HepG2 (cell line): ENCODE data around the gene TSPYL4. TPM values are rescaled to one million over a fixed set of nuclear protein-coding genes. Genes with fewer than 3 reads are reported as not detected.

Experiments
- ARID2 ChIP-seq: sonication (generic); formaldehyde crosslinking; IDR thresholded peaks from 2 replicates; pipeline ENCODE4 v1.8.1; 2022; ENCODE audit warnings: mild to moderate bottlenecking, missing genetic modification reagents, borderline replicate concordance
- GABPB1 ChIP-seq: IDR thresholded peaks from 2 replicates; pipeline ENCODE4 v1.6.1; 2016; ENCODE audit warnings: mild to moderate bottlenecking, missing genetic modification reagents, moderate library complexity, missing compliant biosample characterization
- HNRNPUL1 ChIP-seq: fragments of 200-400 bp; formaldehyde crosslinking; IDR thresholded peaks from 2 replicates; pipeline ENCODE4 v1.6.1; 2017; ENCODE audit warnings: low read depth, mild to moderate bottlenecking, low read length, moderate library complexity
- RAD21 ChIP-seq: fragments of 450-650 bp; formaldehyde crosslinking; IDR thresholded peaks from 2 replicates; pipeline ENCODE4 v1.5.0; 2020; ENCODE audit warnings: mild to moderate bottlenecking
- SRY ChIP-seq: sonication (generic); formaldehyde crosslinking; IDR thresholded peaks from 2 replicates; pipeline ENCODE4 v1.8.0; 2022; ENCODE audit warnings: mild to moderate bottlenecking, missing genetic modification reagents
- U2AF1 ChIP-seq: fragments of 200-400 bp; formaldehyde crosslinking; optimal IDR thresholded peaks from 2 replicates; pipeline ENCODE3; 2017; ENCODE audit warnings: mild to moderate bottlenecking, low read depth, low read length
- ZBTB21 ChIP-seq: sonication (generic); formaldehyde crosslinking; IDR thresholded peaks from 2 replicates; pipeline ENCODE4 v1.4.0; 2020; ENCODE audit warnings: missing genetic modification reagents
- ZFP90 ChIP-seq: sonication (generic); formaldehyde crosslinking; IDR thresholded peaks from 2 replicates; pipeline ENCODE4 v1.8.0; 2022; ENCODE audit warnings: missing genetic modification reagents, mild to moderate bottlenecking, inconsistent platforms, borderline replicate concordance
- ZNF230 ChIP-seq: sonication (generic); formaldehyde crosslinking; IDR thresholded peaks from 2 replicates; pipeline ENCODE4 v1.4.0; 2020; ENCODE audit warnings: mild to moderate bottlenecking, missing genetic modification reagents
- ZNF569 ChIP-seq: sonication (generic); formaldehyde crosslinking; IDR thresholded peaks from 2 replicates; pipeline ENCODE4 v1.5.0; 2020; ENCODE audit warnings: mild to moderate bottlenecking, missing genetic modification reagents, moderate library complexity, borderline replicate concordance
- ZNF782 ChIP-seq: sonication (generic); formaldehyde crosslinking; IDR thresholded peaks from 2 replicates; pipeline ENCODE4 v1.4.0; 2020; ENCODE audit warnings: missing genetic modification reagents, mild to moderate bottlenecking, borderline replicate concordance
- polyA plus RNA-seq, 8 experiments: library from polyadenylated mRNA; depleted of rRNA in 3 of 8; stranded (reverse) in 7 of 8; unstranded in 1 of 8; fragments of >200 nt; fragmentation: Illumina TruSeq in 4 of 8; extraction: Trizol in 4 of 8; gene quantifications; 2 replicates each; pipeline versions ENCODE4 v1.2.1 to v1.2.3, GENCODE V29; 2011 to 2016; ENCODE audit warnings: low read depth in 4 of 8, missing spikeins in 1 of 8, mixed read lengths in 1 of 8; ENCODE audit not compliant: insufficient read depth in 1 of 8
- total RNA-seq, 5 experiments: library from RNA; depleted of rRNA; stranded (reverse); fragments of >200 nt; fragmentation: Illumina TruSeq; extraction: Trizol; gene quantifications; 2 replicates each; pipeline ENCODE4 v1.2.3, GENCODE V29; 2016; ENCODE audit warnings: low read depth in 1 of 5
- TF ChIP-seq, protein P1 (sequence below): sonication (generic); formaldehyde crosslinking; IDR thresholded peaks from 2 replicates; pipeline ENCODE4 v1.4.0; 2020; ENCODE audit warnings: missing genetic modification reagents
- TF ChIP-seq, protein P2 (sequence below): sonication (generic); formaldehyde crosslinking; IDR thresholded peaks from 2 replicates; pipeline ENCODE4 v1.4.0; 2020; ENCODE audit warnings: mild to moderate bottlenecking, missing genetic modification reagents
- TF ChIP-seq, protein P3 (sequence below): sonication (generic); formaldehyde crosslinking; IDR thresholded peaks from 2 replicates; pipeline ENCODE4 v1.4.0; 2020; ENCODE audit warnings: missing genetic modification reagents
- TF ChIP-seq, protein P4 (sequence below), 2 experiments: sonication (generic) in 1 of 2; formaldehyde crosslinking in 1 of 2; IDR thresholded peaks; 2 replicates each; pipeline versions ENCODE4 v1.5.1 to v1.6.1; 2011 to 2020; ENCODE audit warnings: borderline replicate concordance in 1 of 2, low read depth in 1 of 2, low read length in 1 of 2, mild to moderate bottlenecking in 1 of 2, missing genetic modification reagents in 1 of 2, moderate library complexity in 1 of 2

The TSPYL4 gene
- total and polyA plus RNA-seq, 2 of the 13 experiments (the other 11 are each of a cell fraction or from before 2014, with no cell fraction given): 18.0 to 19.7 TPM

DNA sequence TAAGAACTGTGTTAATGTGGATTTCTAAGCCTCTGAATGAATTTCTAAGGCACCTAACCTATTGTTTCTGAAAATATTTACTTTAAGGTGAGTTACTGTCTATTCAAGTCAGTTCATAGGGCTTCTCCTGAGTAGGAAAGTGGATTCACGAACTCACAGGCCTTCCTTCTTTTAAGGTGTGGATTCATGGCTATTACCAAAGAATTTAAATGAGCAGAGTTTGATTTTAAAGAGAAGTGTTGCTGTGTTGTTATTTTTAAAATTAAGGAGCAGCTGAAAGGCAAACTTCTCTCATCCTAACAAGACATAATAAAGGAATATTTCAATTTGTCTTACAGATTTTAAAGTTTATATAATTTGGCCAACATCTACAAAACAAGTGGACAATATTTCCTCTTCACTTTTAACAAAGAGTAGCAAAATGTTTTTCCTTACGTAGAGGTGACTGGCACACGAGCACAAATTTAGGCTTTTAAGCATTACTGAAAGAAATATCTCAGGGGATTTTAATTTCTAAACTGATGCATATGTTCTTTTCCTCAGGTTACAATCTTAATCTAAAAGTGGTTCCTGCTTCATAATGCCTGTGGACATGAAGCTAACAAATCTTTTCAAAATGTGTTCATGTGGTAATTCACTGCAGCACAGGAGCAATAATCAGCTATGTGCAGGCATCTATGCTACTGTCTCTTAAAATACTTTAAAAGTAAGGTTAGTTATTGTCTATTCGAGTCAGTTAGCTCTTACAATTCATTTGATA, 602 bp upstream of the TSPYL4 start (continued):
- TF ChIP-seq GABPB1 (CRISPR knock-in tag) (no peak), ZNF569 (CRISPR knock-in tag) (0 out of 2 replicates have a peak, but pooled peaks have one; percentile 21), ARID2 (0 out of 2 replicates have a peak, but pooled peaks have one; percentile 17), ZBTB21 (CRISPR knock-in tag) (no peak), HNRNPUL1 (no peak), U2AF1 (no peak), SRY (no peak), RAD21 (no peak), ZNF782 (CRISPR knock-in tag) (no peak), ZNF230 (CRISPR knock-in tag) (no peak; the same call in 1 of the 2 replicates), ZFP90 (CRISPR knock-in tag) (0 out of 2 replicates have a peak, but pooled peaks have one; percentile 5)
- TF ChIP-seq, protein P1, sequence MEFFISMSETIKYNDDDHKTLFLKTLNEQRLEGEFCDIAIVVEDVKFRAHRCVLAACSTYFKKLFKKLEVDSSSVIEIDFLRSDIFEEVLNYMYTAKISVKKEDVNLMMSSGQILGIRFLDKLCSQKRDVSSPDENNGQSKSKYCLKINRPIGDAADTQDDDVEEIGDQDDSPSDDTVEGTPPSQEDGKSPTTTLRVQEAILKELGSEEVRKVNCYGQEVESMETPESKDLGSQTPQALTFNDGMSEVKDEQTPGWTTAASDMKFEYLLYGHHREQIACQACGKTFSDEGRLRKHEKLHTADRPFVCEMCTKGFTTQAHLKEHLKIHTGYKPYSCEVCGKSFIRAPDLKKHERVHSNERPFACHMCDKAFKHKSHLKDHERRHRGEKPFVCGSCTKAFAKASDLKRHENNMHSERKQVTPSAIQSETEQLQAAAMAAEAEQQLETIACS (CRISPR knock-in tag): no peak
- TF ChIP-seq, protein P2, sequence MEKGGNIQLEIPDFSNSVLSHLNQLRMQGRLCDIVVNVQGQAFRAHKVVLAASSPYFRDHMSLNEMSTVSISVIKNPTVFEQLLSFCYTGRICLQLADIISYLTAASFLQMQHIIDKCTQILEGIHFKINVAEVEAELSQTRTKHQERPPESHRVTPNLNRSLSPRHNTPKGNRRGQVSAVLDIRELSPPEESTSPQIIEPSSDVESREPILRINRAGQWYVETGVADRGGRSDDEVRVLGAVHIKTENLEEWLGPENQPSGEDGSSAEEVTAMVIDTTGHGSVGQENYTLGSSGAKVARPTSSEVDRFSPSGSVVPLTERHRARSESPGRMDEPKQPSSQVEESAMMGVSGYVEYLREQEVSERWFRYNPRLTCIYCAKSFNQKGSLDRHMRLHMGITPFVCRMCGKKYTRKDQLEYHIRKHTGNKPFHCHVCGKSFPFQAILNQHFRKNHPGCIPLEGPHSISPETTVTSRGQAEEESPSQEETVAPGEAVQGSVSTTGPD: no peak
- TF ChIP-seq, protein P3, sequence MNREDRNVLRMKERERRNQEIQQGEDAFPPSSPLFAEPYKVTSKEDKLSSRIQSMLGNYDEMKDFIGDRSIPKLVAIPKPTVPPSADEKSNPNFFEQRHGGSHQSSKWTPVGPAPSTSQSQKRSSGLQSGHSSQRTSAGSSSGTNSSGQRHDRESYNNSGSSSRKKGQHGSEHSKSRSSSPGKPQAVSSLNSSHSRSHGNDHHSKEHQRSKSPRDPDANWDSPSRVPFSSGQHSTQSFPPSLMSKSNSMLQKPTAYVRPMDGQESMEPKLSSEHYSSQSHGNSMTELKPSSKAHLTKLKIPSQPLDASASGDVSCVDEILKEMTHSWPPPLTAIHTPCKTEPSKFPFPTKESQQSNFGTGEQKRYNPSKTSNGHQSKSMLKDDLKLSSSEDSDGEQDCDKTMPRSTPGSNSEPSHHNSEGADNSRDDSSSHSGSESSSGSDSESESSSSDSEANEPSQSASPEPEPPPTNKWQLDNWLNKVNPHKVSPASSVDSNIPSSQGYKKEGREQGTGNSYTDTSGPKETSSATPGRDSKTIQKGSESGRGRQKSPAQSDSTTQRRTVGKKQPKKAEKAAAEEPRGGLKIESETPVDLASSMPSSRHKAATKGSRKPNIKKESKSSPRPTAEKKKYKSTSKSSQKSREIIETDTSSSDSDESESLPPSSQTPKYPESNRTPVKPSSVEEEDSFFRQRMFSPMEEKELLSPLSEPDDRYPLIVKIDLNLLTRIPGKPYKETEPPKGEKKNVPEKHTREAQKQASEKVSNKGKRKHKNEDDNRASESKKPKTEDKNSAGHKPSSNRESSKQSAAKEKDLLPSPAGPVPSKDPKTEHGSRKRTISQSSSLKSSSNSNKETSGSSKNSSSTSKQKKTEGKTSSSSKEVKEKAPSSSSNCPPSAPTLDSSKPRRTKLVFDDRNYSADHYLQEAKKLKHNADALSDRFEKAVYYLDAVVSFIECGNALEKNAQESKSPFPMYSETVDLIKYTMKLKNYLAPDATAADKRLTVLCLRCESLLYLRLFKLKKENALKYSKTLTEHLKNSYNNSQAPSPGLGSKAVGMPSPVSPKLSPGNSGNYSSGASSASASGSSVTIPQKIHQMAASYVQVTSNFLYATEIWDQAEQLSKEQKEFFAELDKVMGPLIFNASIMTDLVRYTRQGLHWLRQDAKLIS: 0 out of 2 replicates have a peak, but pooled peaks have one; percentile 27
- TF ChIP-seq, protein P4, sequence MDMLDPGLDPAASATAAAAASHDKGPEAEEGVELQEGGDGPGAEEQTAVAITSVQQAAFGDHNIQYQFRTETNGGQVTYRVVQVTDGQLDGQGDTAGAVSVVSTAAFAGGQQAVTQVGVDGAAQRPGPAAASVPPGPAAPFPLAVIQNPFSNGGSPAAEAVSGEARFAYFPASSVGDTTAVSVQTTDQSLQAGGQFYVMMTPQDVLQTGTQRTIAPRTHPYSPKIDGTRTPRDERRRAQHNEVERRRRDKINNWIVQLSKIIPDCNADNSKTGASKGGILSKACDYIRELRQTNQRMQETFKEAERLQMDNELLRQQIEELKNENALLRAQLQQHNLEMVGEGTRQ (IDR thresholded peaks at IDR 0.05; ENCODE audit: low read depth, low read length): no peak
- TF ChIP-seq, protein P4 (CRISPR knock-in tag; IDR thresholded peaks at IDR 0.05; ENCODE audit: borderline replicate concordance): no peak
